Liver (tissue), 9 donors: ENCODE measurements around the gene FXYD7. TPM values are rescaled to one million over a fixed set of nuclear protein-coding genes. Genes with fewer than 3 reads are reported as not detected.

Experiments
- DNase-seq: peaks from one replicate; pipeline ENCODE4 v3.0.0-alpha.2; 2017; ENCODE audit warnings: low spot score
- H3K27ac ChIP-seq, 2 donors: one replicate each; pipeline ENCODE4 v1.7.0; 2013; ENCODE audit warnings: inconsistent platforms in 2 of 2, low read length in 2 of 2, control low read depth in 1 of 2, low read depth in 1 of 2, mild to moderate bottlenecking in 1 of 2
- H3K27me3 ChIP-seq, 4 donors: one replicate each; pipeline versions ENCODE4 v1.6.1 to v1.7.0; 2013; ENCODE audit warnings: low read length in 3 of 4, inconsistent platforms in 1 of 4, mild to moderate bottlenecking in 1 of 4, moderate library complexity in 1 of 4; ENCODE audit not compliant: control insufficient read depth in 4 of 4, insufficient read depth in 4 of 4
- H3K36me3 ChIP-seq, 4 donors: one replicate each; pipeline versions ENCODE4 v1.6.1 to v1.7.0; 2013; ENCODE audit warnings: low read length in 3 of 4, mild to moderate bottlenecking in 3 of 4, low read depth in 1 of 4, moderate library complexity in 1 of 4; ENCODE audit not compliant: control insufficient read depth in 4 of 4, insufficient read depth in 3 of 4
- H3K4me1 ChIP-seq, 4 donors: one replicate each; pipeline versions ENCODE4 v1.6.1 to v1.7.0; 2013; ENCODE audit warnings: low read length in 3 of 4, mild to moderate bottlenecking in 3 of 4, moderate library complexity in 1 of 4; ENCODE audit not compliant: control insufficient read depth in 4 of 4, insufficient read depth in 4 of 4
- H3K4me3 ChIP-seq, 3 donors: one replicate each; pipeline versions ENCODE4 v1.6.1 to v1.7.0; 2013; ENCODE audit warnings: low read length in 3 of 3, control low read depth in 1 of 3, low read depth in 1 of 3, mild to moderate bottlenecking in 1 of 3
- H3K9ac ChIP-seq, 2 donors: one replicate each; pipeline ENCODE4 v1.7.0; 2013; ENCODE audit warnings: low read length in 2 of 2, mild to moderate bottlenecking in 2 of 2, moderate library complexity in 2 of 2, control low read depth in 1 of 2, low read depth in 1 of 2
- H3K9me3 ChIP-seq, 4 donors: one replicate each; pipeline versions ENCODE4 v1.6.1 to v1.7.0; 2013; ENCODE audit warnings: low read length in 3 of 4; ENCODE audit not compliant: control insufficient read depth in 4 of 4
- FOXA1 ChIP-seq: IDR thresholded peaks from 2 replicates; pipeline ENCODE4 v1.6.1; 2016; ENCODE audit warnings: antibody characterized with exemption
- FOXA2 ChIP-seq: IDR thresholded peaks from 2 replicates; pipeline ENCODE4 v1.6.1; 2016; ENCODE audit warnings: antibody characterized with exemption
- GABPA ChIP-seq, 2 donors: IDR thresholded peaks in 1 of 2; conservative IDR thresholded peaks in 1 of 2; 2 replicates each; pipeline ENCODE4 v1.6.1; 2016; ENCODE audit warnings: antibody characterized with exemption in 2 of 2, mild to moderate bottlenecking in 1 of 2, moderate library complexity in 1 of 2
- HNF4A ChIP-seq, 2 donors: conservative IDR thresholded peaks; 2 replicates each; pipeline ENCODE4 v1.6.1; 2016; ENCODE audit warnings: antibody characterized with exemption in 2 of 2, mild to moderate bottlenecking in 2 of 2
- HNF4G ChIP-seq: IDR thresholded peaks from 2 replicates; pipeline ENCODE4 v1.6.1; 2016; ENCODE audit warnings: antibody characterized with exemption
- NR2F2 ChIP-seq: IDR thresholded peaks from 2 replicates; pipeline ENCODE4 v1.6.1; 2016; ENCODE audit warnings: antibody characterized with exemption
- RXRA ChIP-seq, 2 donors: IDR thresholded peaks; 2 replicates each; pipeline ENCODE4 v1.6.1; 2017 to 2018; ENCODE audit warnings: antibody characterized with exemption in 2 of 2, mild to moderate bottlenecking in 1 of 2
- SP1 ChIP-seq: IDR thresholded peaks from 2 replicates; pipeline ENCODE4 v1.6.1; 2018; ENCODE audit warnings: antibody characterized with exemption, mild to moderate bottlenecking
- WGBS: extraction: QIAGEN DNeasy Blood & Tissue Kit; methylation state at CpG from one replicate; pipeline ENCODE4 v1.1.7; 2013; 5-methylcytosine and 5-hydroxymethylcytosine counted together
- polyA plus RNA-seq, 2 donors: library from polyadenylated mRNA; stranded (reverse) in 1 of 2; unstranded in 1 of 2; fragments of 200-250 nt in 1 of 2; fragments of >200 nt in 1 of 2; fragmentation: Nextera tagmentation in 1 of 2; extraction: Ambion mirVana in 1 of 2; gene quantifications; one replicate each; pipeline versions ENCODE4 v1.2.1 to v1.2.3, GENCODE V29; 2013 to 2015
- total RNA-seq, 2 donors: library from RNA; depleted of rRNA; stranded (reverse); fragments of >200 nt; gene quantifications; one replicate each; pipeline ENCODE4 v1.2.3, GENCODE V29; 2014
- TF ChIP-seq, protein P1 (sequence below): IDR thresholded peaks from 2 replicates; pipeline ENCODE4 v1.6.1; 2016; ENCODE audit warnings: antibody characterized with exemption
- TF ChIP-seq, protein P2 (sequence below): IDR thresholded peaks from 2 replicates; pipeline ENCODE4 v1.6.1; 2016; ENCODE audit warnings: antibody characterized with exemption, mild to moderate bottlenecking
- TF ChIP-seq, protein P3 (sequence below): IDR thresholded peaks from 2 replicates; pipeline ENCODE4 v1.6.1; 2016; ENCODE audit warnings: antibody characterized with exemption
- donor health status: healthy.
- donor health status: healthy.
- donor health status: healthy.
- donor health status: healthy.
- donor health status: healthy.

Gene FXYD7
- total and polyA plus RNA-seq, 4 donors, result 0.08 to 0.09 TPM; not detected in 2

DNA sequence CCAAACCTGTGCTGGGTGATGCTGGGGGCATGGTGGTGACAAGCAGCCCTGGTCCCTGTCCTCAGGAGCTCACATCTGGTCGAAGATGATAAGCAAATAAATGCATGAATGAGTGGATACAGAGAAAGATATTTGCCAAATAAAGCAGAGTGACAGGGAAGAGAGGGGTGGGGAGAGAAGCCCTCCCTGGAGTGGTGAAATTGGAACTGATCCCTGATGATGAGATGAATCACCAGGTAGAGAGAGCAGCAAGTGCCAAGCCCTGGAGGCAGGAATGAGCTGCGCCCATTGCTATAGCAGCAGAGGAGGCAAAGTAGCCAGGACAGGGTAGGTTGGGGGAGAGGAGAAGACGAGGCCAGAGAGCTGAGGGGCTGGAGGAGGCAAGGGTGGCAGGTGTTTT lies 25.1 kb downstream of the FXYD7 start:
- Histone ChIP-seq H3K9ac (no peak overlapping the region), H3K36me3 (peaks cover 0 to 6% (median 3%) of the 10 kb centered on the region in 4 donors), H3K4me3 (no peak overlapping the region), H3K9me3 (peaks cover 0 to 6% (median 2%) of the 10 kb centered on the region in 4 donors), H3K4me1 (peaks cover 8 to 23% (median 16%) of the 10 kb centered on the region in 4 donors), H3K27ac (no peak overlapping the region), H3K27me3 (no peaks in the 10 kb centered on the region)
- 67% methylated on average over 3 of the region's 3 CpGs for WGBS
- TF ChIP-seq FOXA2, result no peak
- TF ChIP-seq, protein P1, sequence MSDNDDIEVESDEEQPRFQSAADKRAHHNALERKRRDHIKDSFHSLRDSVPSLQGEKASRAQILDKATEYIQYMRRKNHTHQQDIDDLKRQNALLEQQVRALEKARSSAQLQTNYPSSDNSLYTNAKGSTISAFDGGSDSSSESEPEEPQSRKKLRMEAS, result no peak
- TF ChIP-seq GABPA (IDR thresholded peaks at IDR 0.05 in 1 of 2, conservative IDR thresholded peaks at IDR 0.05 in 1 of 2), result no peak
- TF ChIP-seq, protein P2, sequence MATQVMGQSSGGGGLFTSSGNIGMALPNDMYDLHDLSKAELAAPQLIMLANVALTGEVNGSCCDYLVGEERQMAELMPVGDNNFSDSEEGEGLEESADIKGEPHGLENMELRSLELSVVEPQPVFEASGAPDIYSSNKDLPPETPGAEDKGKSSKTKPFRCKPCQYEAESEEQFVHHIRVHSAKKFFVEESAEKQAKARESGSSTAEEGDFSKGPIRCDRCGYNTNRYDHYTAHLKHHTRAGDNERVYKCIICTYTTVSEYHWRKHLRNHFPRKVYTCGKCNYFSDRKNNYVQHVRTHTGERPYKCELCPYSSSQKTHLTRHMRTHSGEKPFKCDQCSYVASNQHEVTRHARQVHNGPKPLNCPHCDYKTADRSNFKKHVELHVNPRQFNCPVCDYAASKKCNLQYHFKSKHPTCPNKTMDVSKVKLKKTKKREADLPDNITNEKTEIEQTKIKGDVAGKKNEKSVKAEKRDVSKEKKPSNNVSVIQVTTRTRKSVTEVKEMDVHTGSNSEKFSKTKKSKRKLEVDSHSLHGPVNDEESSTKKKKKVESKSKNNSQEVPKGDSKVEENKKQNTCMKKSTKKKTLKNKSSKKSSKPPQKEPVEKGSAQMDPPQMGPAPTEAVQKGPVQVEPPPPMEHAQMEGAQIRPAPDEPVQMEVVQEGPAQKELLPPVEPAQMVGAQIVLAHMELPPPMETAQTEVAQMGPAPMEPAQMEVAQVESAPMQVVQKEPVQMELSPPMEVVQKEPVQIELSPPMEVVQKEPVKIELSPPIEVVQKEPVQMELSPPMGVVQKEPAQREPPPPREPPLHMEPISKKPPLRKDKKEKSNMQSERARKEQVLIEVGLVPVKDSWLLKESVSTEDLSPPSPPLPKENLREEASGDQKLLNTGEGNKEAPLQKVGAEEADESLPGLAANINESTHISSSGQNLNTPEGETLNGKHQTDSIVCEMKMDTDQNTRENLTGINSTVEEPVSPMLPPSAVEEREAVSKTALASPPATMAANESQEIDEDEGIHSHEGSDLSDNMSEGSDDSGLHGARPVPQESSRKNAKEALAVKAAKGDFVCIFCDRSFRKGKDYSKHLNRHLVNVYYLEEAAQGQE, result no peak
- TF ChIP-seq, protein P3, sequence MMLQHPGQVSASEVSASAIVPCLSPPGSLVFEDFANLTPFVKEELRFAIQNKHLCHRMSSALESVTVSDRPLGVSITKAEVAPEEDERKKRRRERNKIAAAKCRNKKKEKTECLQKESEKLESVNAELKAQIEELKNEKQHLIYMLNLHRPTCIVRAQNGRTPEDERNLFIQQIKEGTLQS, result no peak
- TF ChIP-seq HNF4G, result no peak
- TF ChIP-seq NR2F2, result no peak
- DNase-seq, result no peak

DNA sequence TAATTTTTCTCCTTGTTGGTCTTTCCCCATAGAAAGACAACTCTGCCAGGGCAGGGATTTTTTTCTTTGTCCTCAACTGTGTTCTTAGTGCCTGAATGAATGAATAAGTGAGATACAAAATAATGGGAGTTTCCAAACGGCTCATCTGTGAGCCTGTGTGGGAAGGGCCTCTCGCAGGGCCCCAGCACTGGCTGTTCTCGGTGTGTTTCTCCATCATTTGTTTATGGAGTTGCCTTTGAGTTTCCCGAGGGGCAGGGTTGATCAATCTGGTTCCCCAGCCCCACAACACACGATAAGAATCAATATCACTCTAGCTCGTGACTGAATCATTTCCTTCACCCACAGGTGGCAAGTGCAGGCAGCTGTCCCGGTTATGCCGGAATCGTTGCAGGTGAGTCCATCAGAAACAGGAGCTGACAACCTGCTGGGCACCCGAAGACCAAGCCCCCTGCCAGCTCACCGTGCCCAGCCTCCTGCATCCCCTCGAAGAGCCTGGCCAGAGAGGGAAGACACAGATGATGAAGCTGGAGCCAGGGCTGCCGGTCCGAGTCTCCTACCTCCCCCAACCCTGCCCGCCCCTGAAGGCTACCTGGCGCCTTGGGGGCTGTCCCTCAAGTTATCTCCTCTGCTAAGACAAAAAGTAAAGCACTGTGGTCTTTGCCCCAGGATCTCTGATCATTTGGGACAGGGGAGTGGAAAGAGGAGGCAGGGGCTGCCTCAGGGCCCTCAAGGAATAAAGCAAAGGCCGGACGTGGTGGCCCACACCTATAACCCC lies 26.4 kb downstream of the FXYD7 start:
- DNase-seq, result no peak
- peaks cover 8 to 23% (median 16%) of the 10 kb centered on the region in 4 donors for H3K4me1 ChIP-seq
- H3K4me3 ChIP-seq, result no peak overlapping the region
- H3K36me3 ChIP-seq, result peaks cover 0 to 5% (median 3%) of the 10 kb centered on the region in 4 donors
- WGBS, result 62% methylated on average over 18 of the region's 18 CpGs
- H3K9ac ChIP-seq, result no peak overlapping the region
- peaks cover 0 to 4% (median 2%) of the 10 kb centered on the region in 4 donors for H3K9me3 ChIP-seq
- TF ChIP-seq HNF4A (conservative IDR thresholded peaks at IDR 0.05), result peak in 1 of 2 donors; percentile 5
- no peak for TF ChIP-seq SP1
- peak; percentile 9 to 25 for TF ChIP-seq RXRA (IDR thresholded peaks at IDR 0.05)
- TF ChIP-seq, protein P2, result no peak
- TF ChIP-seq FOXA1, result no peak
- H3K27me3 ChIP-seq, result no peaks in the 10 kb centered on the region
- H3K27ac ChIP-seq, result no peak overlapping the region
